HG02840 (cell line): ENCODE data around the gene OR13C9.
"Not testable (repeated sequence)": the region's sequence is repeated elsewhere in the genome, so short reads cannot be mapped to it uniquely, and the experiment has no call there.

Source experiments
- ATAC-seq: cut with Tn5 transposase; IDR thresholded peaks from one replicate; pipeline ENCODE4 v1.9.1; 2021; ENCODE audit warnings: mild to moderate bottlenecking, moderate library complexity, moderate number of reproducible peaks; ENCODE audit not compliant: unreplicated experiment, low FRiP score

OR13C9 gene, protein sequence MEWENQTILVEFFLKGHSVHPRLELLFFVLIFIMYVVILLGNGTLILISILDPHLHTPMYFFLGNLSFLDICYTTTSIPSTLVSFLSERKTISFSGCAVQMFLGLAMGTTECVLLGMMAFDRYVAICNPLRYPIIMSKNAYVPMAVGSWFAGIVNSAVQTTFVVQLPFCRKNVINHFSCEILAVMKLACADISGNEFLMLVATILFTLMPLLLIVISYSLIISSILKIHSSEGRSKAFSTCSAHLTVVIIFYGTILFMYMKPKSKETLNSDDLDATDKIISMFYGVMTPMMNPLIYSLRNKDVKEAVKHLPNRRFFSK

DNA sequence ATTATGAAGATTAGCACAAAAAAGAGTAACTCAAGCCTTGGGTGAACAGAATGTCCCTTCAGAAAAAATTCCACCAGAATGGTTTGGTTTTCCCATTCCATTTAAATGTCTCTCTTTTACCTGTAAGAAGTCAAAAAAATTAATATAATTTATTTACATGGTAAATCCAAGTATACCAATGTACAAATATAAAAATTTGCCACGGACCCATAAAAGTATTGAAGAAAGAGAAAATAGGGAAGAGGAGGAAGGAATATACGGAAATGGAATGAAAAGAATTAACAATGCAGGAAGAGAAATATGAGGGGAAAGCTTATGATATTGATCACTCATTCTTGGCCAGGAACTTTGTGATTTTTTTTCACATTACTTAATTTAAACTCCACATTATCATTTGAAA, at the start of gene OR13C9:
Gene OR13C9, minus strand, starts transcription at position 101 of the 400 bp plus-strand sequence. Its CDS starts 0 bp downstream, at position 101.
- no peak for ATAC-seq

DNA sequence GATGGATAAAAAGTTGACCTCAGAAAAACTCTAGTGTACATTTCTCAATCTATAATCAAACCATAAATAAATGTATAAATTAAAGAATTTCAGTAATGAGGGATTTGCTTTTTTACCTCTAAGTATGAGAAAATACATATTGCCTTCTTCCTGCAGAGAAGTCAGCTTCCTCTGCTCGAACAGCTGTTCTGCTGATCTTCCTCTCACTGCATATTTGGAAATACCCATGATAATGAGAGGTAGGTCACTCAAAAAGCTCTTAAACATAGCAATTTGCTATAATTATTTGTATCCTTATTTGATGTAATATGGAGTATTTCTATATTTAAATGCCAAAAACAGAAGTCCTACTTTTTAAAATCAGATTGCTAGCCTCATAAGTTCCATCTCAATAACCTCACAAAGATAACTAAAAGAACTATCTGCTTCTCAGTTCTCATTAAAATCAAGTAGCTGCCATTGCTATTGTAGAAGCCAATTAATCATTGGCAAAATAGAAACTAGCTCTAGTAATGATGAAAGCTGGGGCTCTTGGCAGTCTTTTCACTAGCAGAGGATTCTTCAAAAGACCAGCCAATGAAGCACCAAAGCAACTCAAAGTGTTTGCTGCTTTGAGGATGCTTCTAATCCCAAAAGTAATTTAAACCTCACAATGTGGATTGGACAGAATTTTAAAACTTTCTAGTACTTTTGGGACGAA, 40.6 kb upstream of the OR13C9 start:
- ATAC-seq: no peak

DNA sequence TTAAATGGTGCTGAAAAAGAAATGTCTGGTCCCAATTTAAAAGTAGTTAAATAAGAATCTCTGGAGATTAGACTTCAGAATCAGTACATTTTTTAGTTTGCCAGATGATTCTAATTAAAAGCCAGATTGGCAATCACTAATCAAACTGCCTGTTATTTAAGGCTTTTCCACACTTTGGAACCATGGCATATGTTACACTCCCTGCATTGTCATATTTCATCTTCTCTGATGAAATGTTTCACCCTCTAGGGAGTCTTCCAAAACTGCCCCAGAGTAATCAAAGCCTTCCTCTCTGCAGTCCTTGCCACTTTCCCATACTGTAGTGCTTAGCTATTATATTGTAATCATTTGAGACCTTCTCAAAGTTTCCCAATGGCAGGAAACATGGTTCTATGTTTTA, 17.5 kb upstream of the OR13C9 start:
- no peak for ATAC-seq

DNA sequence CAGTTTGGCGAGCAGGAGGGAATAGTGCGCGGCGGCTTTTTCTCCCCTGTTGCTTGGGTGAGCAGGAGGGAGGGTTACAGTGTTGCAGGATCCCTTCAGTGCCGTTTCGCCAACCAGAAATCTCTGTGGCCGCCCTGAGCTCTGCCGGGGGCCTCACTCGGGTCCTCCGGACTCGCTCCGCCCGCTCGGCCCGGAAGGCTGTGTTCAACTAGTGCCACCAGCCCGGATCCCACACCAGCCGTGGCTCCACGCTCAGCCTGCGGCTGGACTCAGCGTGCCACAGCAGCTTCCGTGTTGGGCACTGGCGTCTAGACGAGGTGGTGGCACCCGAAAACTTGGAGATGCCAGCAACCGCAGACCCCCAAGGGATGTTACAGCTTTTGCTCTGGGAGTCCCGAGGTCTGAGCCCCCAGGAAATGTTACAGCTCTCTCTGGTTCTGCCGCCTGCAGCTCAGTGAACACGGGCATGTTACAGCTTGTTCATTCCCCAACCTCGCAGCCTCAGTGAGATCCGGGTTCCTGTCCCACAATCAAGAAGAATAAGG, 16.0 kb upstream of the OR13C9 start:
- no peak for ATAC-seq

DNA sequence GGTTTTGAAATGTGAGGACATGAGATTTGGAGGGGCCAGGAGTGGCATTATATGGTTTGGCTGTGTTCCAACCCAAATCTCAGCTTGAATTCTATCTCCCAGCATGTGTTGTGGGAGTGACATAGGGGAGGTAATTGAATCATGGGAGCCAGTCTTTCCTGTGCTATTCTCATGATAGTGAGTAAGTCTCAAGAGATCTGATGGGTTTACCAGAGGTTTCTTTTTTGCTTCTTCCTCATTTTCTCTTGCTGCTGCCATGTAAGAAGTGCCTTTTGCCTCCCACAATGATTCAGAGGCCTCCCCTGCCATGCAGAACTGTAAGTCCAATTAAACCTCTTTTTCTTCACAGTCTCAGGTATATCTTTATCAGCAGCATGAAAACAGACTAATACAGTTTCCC, 8.0 kb upstream of the OR13C9 start:
- not testable (repeated sequence) for ATAC-seq

DNA sequence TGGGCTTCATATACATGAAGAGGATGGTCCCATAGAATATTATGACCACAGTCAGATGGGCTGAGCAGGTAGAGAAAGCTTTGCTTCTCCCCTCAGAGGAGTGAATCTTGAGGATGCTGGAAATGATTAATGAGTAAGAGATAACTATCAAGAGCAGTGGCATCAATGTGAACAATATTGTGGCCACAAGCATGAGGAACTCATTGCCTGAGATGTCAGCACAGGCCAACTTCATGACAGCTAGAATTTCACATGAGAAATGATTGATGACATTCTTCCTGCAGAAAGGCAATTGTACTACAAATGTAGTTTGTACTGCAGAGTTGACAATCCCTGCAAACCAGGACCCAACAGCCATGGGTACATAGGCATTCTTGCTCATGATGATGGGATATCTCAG, 586 bp downstream of the OR13C9 start:
- no peak for ATAC-seq

DNA sequence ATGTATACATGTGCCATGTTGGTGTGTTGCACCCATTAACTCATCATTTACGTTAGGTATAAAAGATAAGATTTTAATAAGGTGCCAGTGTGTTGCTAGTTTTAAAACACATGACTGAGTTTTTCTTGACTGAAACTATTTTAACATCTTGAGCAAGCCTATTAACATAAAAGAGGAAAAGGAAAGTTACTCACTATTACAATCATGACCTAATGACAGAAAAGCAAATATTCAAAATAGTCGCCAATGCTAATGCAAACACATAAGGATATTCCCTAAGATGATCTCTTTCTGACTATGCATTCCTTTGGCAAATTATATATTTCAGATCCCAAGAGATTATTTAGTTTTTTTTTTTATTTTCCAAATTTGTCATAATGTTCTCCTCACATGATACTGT, 6.8 kb downstream of the OR13C9 start:
- no peak for ATAC-seq

DNA sequence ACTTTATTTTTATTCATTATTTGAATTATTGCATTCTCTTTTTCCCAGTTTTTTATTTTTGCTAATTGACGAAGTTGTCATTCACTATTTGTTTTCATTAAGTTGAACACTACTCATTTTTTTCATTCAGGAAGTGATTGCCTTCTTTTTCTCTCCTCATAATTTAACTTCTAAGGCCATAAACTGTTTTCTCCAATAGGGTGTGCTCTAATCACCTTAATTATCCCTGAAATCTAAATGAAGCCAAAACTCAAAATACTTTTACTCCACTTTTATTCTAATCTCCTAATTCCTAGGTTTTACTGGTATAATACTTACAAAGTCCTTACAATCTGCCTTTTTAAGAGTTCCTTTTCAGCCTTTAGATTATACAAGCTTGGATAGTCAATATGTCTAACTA, 9.7 kb downstream of the OR13C9 start:
- ATAC-seq: no peak

DNA sequence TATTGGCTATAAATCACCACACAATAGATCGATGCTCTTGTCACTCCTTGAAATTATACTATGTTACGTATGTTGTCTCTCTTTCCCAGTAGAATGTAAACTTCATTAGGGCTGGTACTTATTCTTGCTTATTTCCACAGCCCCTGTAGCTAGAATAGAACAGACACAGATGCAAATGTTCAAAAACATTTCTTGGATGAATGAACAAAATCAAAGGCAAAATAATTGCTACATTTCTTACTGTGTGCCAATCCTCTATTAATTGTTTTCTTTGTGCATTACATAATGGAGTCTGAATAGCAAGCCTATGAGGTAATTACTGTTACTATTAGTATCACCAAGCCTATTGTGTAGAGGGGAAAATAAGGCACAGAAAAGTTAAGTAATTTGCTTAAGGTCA, 11.9 kb downstream of the OR13C9 start:
- ATAC-seq: no peak

DNA sequence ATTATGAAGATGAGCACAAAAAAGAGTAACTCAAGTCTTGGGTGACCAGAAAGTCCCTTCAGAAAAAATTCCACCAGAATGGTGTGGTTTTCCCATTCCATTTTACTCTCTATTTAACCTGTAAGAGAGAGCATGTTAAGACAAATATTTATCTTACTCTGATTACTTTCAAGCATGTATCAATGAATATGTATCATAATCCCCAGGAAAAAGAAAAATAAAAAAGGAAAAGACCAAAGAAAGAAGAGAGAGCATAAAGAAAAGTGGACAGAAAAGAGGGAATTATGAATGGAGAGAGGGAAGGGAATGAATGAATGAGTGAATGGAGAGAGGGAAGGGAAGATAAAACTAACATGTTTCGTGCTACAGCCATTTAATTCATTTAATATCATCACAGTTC, 12.5 kb downstream of the OR13C9 start, which contains the start of gene OR13C2:
Gene OR13C2, minus strand, starts transcription at position 101 of the 400 bp plus-strand sequence. Its CDS starts 0 bp downstream, at position 101.
- ATAC-seq: not testable (repeated sequence)

DNA sequence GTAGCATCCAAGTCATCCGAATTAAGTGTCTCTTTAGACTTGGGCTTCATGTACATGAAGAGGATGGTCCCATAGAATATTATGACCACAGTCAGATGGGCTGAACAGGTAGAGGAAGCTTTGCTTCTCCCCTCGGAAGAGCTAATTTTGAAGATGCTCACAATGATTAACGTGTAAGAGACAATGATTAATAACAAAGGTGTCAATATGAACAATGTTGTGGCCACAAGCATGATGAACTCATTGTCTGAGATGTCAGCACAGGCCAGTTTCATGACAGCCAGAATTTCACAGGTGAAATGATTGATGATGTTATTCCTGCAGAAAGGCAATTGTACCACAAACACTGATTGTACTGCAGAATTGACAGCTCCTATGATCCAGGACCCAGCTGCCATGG, 13.2 kb downstream of the OR13C9 start:
- ATAC-seq: no peak

DNA sequence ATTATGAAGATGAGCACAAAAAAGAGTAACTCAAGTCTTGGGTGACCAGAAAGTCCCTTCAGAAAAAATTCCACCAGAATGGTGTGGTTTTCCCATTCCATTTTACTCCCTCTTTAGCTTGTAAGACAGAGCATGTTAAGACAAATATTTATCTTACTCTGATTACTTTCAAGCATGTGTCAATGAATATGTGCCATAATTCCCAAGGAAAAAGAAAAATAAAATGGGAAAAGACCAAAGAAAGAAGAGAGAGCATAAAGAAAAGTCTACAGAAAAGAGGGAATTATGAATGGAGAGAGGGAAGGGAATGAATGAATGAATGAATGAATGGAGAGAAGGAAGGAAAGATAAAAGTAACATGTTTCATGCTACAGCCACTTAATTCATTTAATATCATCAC, 18.7 kb downstream of the OR13C9 start, which contains the start of gene OR13C5:
Gene OR13C5, minus strand, starts transcription at position 101 of the 400 bp plus-strand sequence. Its CDS starts 0 bp downstream, at position 101.
- ATAC-seq: not testable (repeated sequence)

DNA sequence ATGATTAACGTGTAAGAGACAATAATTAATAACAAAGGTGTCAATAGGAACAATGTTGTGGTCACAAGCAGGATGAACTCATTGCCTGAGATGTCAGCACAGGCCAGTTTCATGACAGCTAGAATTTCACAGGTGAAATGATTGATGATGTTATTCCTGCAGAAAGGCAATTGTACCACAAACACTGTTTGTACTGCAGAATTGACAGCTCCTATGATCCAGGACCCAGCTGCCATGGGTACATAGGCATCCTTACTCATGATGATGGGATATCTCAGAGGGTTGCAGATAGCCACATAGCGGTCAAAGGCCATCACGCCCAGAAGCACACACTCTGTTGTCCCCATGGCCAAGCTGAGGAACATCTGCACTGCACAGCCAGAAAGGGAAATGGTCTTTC, 19.3 kb downstream of the OR13C9 start:
- not testable (repeated sequence) for ATAC-seq

DNA sequence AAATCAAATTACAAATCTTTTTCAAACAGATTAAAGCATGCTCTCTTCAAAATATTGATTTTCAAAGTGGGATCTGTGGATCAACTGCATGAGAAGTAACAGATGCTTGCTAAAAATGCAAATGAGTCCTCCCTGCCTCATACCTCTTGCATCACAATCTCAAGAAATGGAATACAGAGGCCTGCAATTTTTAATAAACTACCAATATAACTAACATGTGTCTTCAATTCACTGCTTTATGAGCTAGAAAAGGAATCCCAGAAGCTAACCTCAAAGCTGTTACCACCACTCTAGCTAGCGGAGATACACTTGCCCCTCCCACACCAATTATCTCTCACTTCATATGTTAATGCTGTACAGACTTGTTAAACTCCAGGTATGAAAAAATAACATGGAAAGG, 28.4 kb downstream of the OR13C9 start:
- no peak for ATAC-seq

DNA sequence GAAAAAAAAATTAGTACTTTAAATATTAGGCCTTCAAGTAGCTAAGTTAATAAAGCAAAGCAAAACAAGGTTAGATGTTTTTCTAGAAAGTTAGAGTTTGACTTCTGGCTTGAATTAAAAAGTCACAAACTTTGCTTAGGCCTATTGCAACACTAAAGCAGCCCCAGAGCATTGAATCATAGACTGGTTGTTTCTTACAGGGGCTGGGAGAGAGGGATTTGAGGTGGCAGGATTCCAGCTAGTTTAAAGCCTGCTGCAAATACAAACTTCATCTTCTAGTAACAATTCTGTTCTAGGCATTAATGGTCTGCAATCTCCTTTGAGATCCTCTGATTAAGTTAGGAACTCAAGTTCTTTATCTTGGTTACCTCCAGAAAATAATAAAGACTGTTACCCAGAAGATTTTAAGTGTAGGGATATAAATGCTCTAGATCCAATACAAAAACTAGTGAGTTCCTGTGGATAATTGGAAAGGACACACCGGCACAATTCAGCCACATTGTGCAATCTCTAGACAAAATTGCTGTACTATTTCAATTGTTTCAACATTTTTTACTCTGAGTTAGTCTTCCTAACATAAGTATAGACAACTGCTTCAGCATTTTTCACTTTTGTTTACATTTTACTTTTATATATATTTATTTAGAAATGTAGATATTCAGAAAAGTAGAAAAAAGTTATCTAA, 31.4 kb downstream of the OR13C9 start:
- ATAC-seq: no peak

DNA sequence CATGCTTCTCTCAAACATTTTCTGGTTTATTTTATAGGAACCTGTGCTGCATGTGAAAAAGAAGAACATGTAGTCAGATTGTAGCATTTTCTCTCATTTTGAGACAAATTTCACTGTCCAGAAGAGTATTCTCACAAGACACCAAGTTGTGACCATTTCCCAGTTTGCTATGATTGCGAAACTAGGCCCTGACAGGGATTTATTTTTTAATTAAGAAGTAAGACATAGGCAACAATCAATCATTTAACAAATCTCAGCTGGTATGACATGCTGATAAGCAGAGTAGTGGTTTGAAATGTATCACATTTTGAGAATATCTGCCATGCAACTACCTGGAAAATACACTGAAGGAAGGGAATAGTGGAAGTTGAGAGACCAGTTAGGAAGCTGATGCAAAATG, 37.4 kb downstream of the OR13C9 start:
- ATAC-seq: no peak

DNA sequence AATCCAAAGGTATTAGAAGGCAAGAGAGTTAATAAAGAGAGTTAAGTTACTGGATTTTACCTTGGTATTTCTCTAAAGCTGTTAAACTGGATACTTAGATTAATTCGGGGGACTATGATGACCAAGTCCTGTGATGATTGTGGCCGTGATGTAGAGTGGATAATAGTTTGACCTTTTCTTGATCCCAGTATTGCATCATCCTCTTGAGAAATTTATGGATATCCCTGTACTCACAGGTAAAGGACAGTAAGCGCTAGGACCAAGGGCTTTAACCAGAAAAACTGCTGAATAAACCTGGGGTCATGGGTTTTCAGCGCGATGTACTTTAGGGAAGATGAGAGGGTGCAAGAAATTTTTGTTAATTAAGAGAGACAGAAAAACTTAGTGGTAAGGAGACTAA, 40.7 kb downstream of the OR13C9 start:
- no peak for ATAC-seq

DNA sequence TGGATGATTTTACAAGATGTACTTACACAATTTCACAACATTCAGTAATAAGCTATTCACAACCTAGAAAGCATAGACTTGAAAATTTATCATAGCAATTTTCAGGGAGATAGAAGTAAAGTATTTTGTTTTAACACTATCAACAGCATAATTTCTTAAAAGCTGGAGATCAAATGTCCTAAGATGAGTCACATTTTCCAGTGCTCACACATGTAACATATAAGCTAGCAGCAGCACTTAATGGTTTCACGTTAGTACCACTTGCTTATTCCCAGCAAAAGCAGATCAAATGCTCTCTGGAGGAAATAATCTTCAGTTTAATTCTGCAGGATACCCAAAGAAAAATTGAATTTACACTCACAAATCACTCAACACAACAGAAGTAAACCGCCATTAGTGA, 42.5 kb downstream of the OR13C9 start:
- ATAC-seq: no peak

DNA sequence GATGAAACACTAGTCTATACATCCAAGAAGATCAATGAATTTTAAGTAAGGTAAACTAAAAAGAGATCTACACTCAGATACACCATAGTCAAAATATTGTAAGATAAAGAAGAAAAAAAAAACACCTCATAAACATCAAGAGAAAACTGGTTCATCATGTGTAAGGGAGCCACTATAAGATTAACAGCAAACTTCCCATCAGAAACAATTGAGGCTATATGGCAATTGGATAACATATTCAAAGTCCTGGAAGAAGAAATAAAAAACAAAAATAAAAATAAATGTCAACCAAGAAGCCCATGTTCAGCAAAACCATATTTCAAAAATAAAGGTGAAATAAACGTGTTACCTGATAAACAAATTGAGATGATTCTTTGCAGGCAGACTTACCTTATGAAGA, 45.4 kb downstream of the OR13C9 start:
- no peak for ATAC-seq

DNA sequence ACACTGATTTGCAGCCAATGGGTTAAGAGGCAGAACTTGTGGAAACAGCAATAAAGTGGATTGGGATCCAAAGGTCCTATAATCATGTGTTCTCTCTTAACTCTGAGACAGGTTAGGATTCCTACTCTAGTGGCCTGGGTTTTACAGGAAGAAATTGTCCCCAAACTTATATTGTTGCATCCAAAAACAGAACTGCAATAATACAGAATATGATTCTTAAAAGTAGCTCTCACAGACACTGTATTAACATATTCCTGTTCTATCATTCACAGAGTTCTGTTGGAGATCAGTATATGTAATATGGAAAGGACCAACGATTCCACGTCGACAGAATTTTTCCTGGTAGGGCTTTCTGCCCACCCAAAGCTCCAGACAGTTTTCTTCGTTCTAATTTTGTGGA, 49.1 kb downstream of the OR13C9 start, which contains the start of gene OR13C8:
Gene OR13C8, plus strand, starts transcription at position 301 of the 400 bp plus-strand sequence. Its CDS starts 0 bp downstream, at position 301.
- ATAC-seq: no peak
